ENCODE measurements around the gene UNC79.

UNC79 gene

DNA sequence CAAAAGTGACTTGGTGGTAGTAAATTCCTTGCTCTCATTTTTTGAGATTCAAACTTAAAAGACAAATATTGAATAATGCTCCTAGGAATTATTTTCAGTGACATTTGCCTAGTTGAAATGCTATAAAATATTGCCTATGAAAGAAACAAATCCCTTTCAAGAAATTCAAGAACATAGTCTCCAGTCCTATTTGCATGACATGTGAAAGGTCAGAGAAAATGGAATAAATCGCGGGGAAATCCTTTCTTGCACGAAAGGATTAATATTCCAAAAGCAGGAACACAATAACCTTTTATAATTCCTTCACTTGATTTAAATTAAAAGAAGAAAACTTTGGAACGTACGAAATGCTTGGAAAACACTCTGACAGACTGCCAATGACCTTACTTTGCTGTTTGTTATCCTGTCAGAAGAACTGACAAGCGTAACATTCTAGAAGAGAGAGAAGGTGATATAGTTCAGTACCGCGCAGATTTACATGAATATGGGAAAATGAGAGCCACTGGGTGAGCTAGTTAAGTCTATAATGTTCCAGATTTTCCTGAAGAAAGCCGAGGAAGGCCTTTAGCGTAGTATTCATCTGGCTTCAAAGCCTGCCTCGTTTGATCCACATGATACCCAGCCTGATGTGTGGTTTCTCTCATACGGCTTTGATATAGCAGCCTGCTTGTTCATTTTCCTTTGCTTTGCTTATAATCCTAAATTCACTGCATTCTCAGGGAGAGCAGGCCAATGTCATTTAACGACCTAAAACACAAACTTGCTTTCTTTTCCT lies 254.6 kb downstream of the UNC79 start:
- no peak for TF ChIP-seq CTCF (IDR thresholded peaks at IDR 0.05; ENCODE audit: control extremely low read depth, extremely low read depth, low read depth, missing control alignments)
- no peak for DNase-seq (ENCODE audit: extremely low spot score)
- CTCF ChIA-PET = no interaction called here
- POLR2A ChIA-PET = no interaction called here

DNA sequence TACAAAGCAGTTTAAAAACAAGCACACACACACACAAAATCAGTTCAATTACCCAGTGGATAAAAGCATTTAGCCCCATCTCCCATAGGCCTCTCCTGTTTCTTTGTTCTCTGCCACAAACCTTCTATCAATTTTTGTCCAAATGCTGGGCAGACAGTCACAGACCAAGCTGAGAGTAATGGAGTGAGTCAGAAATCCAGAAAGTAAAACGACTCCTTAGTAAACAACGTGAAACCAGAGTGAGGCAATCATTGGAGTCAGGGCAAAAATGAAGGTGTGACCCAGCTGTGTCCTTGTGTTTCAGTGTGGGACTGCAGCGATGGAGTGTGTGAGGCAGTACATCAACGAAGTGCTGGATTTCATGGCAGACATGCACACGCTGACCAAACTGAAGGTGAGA lies 255.5 kb downstream of the UNC79 start:
- ChIA-PET POLR2A (no interaction called here), CTCF (no interaction called here)
- no peak for TF ChIP-seq CTCF (IDR thresholded peaks at IDR 0.05; ENCODE audit: control extremely low read depth, extremely low read depth, low read depth, missing control alignments)
- DNase-seq (ENCODE audit: extremely low spot score) = no peak

DNA sequence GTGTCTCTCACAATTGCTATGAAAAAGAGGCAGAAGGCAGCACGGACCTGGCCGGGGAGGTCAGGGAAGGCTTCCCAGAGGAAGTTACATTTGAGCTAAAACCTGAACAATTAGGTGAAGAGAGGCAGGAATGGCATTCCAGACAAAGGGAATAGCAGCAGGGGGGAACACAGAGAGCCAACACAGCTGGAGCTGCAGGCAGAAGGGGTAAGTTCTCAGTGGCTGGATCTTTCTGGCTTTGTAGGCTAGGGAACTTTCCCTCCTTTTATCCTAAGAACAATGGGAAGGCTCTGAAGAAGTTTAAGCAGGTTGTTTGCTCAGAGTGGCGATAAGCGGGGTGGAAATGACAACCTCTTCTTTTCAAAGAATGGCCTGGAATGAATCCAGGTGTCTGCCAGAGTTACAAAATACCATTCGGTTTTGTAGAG lies 257.5 kb downstream of the UNC79 start:
- ChIA-PET CTCF (interaction anchor here (2.6 kb wide), 1 partner anchor 34 kb away, joined by 7 read pairs; no protein-coding TSS in a partner anchor), POLR2A (no interaction called here)
- DNase-seq (ENCODE audit: extremely low spot score) = no peak
- TF ChIP-seq CTCF (IDR thresholded peaks at IDR 0.05; ENCODE audit: control extremely low read depth, extremely low read depth, low read depth, missing control alignments) = no peak

- CTCF ChIA-PET = interaction anchor here (1.0 to 2.6 kb wide), 2 partner anchors 11 to 35 kb away, joined by 3 to 7 read pairs; no protein-coding TSS in a partner anchor
- no peak for DNase-seq (ENCODE audit: extremely low spot score)
- TF ChIP-seq CTCF (IDR thresholded peaks at IDR 0.05; ENCODE audit: control extremely low read depth, extremely low read depth, low read depth, missing control alignments) = no peak
- POLR2A ChIA-PET = no interaction called here
Observed at GRCh38 chr14:93688820-93689219, 258.1 kb downstream of the UNC79 start.

GRCh38 chr14:93690146-93690545 lies 259.4 kb downstream of the UNC79 start:
- DNase-seq (ENCODE audit: extremely low spot score) = no peak
- no peak for TF ChIP-seq CTCF (IDR thresholded peaks at IDR 0.05; ENCODE audit: control extremely low read depth, extremely low read depth, low read depth, missing control alignments)
- ChIA-PET CTCF (no interaction called here), POLR2A (no interaction called here)

DNA sequence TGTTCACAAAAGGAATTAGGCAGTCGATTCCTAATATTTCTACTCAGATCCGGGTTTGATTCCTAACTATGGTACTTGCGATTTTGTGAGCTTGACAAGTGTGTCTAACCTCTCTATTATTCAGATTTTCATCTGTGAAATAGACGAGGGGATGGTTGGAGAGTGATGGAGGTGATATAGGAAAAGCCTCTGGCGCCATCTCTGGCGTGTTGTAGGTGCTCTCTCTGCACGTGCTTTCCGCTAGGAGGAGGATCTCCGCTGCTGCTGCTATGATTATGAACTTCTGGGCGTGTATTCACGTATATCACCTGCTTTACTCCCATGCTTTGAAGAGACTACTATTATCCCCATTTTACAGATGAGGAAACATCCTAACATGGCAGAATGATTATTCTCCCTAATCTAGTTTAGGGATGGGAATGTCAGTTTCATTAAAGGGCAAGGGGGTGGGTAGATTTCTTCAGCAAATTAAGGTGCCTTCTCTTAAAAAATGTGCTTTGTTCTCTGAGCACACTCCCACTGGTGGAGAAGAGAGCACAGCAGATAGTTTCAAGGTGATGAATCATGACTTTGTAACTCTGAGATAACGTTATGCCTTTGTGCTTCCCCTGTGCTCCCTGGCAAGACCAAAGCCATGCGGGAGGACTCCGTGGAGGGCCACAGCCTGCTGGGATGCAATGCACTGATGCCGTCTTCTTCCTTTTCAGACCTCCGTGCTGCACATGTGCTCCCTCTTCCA lies 260.5 kb downstream of the UNC79 start:
- ChIA-PET POLR2A (no interaction called here), CTCF (no interaction called here)
- TF ChIP-seq CTCF (IDR thresholded peaks at IDR 0.05; ENCODE audit: control extremely low read depth, extremely low read depth, low read depth, missing control alignments) = no peak
- DNase-seq (ENCODE audit: extremely low spot score) = no peak

Data from GM10248 (cell line).